HEK293 (cell line): Measurements from ENCODE around the gene CCDC110.

Source experiments
- KLF10 ChIP-seq: fragments of 450-650 bp; IDR thresholded peaks from 2 replicates; pipeline ENCODE4 v1.5.1; 2018; ENCODE audit warnings: missing biosample characterization, mild to moderate bottlenecking, missing genetic modification characterization
- KLF16 ChIP-seq: fragments of 450-650 bp; formaldehyde crosslinking; IDR thresholded peaks from 2 replicates; pipeline ENCODE4 v1.5.1; 2017; ENCODE audit warnings: missing biosample characterization, missing genetic modification characterization
- MZF1 ChIP-seq: fragments of 450-650 bp; formaldehyde crosslinking; IDR thresholded peaks from 2 replicates; pipeline ENCODE4 v1.5.1; 2017; ENCODE audit warnings: missing biosample characterization, missing genetic modification characterization, borderline replicate concordance
- PRDM1 ChIP-seq: fragments of 450-650 bp; formaldehyde crosslinking; IDR thresholded peaks from 2 replicates; pipeline ENCODE4; 2016; ENCODE audit warnings: missing biosample characterization, missing genetic modification characterization
- TRIM28 ChIP-seq: IDR thresholded peaks from 2 replicates; pipeline ENCODE4 v1.6.1; 2011; ENCODE audit warnings: low read length, control low read depth, borderline replicate concordance
- YY2 ChIP-seq: fragments of 450-650 bp; formaldehyde crosslinking; IDR thresholded peaks from 2 replicates; pipeline ENCODE4 v1.5.1; 2016; ENCODE audit warnings: missing biosample characterization, missing genetic modification characterization
- ZBTB1 ChIP-seq: fragments of 450-650 bp; formaldehyde crosslinking; IDR thresholded peaks from 2 replicates; pipeline ENCODE4 v1.5.1; 2016; ENCODE audit warnings: missing biosample characterization, missing genetic modification characterization
- ZBTB11 ChIP-seq: fragments of 450-650 bp; formaldehyde crosslinking; conservative IDR thresholded peaks from 2 replicates; pipeline ENCODE4 v1.5.1; 2016; ENCODE audit warnings: low read depth, missing biosample characterization, missing genetic modification characterization
- ZFHX2 ChIP-seq: fragments of 450-650 bp; formaldehyde crosslinking; conservative IDR thresholded peaks from 2 replicates; pipeline ENCODE4 v1.5.1; 2016; ENCODE audit warnings: missing biosample characterization, missing genetic modification characterization
- ZFP69B ChIP-seq: fragments of 450-650 bp; formaldehyde crosslinking; IDR thresholded peaks from 2 replicates; pipeline ENCODE4 v1.5.1; 2016; ENCODE audit warnings: missing biosample characterization, missing genetic modification characterization
- ZNF146 ChIP-seq: fragments of 450-650 bp; formaldehyde crosslinking; IDR thresholded peaks from 2 replicates; pipeline ENCODE4 v1.5.1; 2016; ENCODE audit warnings: missing biosample characterization, missing genetic modification characterization
- ZNF19 ChIP-seq: fragments of 450-650 bp; formaldehyde crosslinking; IDR thresholded peaks from 2 replicates; pipeline ENCODE4; 2016; ENCODE audit warnings: missing biosample characterization, missing genetic modification characterization, low read depth
- ZNF2 ChIP-seq: fragments of 450-650 bp; formaldehyde crosslinking; IDR thresholded peaks from 2 replicates; pipeline ENCODE4 v1.5.1; 2016; ENCODE audit warnings: missing biosample characterization, missing genetic modification characterization
- ZNF302 ChIP-seq: fragments of 450-650 bp; formaldehyde crosslinking; IDR thresholded peaks from 2 replicates; pipeline ENCODE4 v1.5.1; 2016; ENCODE audit warnings: missing biosample characterization, missing genetic modification characterization, low read depth
- ZNF341 ChIP-seq: fragments of 450-650 bp; formaldehyde crosslinking; IDR thresholded peaks from 2 replicates; pipeline ENCODE4; 2016; ENCODE audit warnings: low read depth, missing biosample characterization, missing genetic modification characterization
- ZNF391 ChIP-seq: fragments of 450-650 bp; formaldehyde crosslinking; IDR thresholded peaks from 2 replicates; pipeline ENCODE4 v1.5.1; 2016; ENCODE audit warnings: low read depth, missing biosample characterization, missing genetic modification characterization, borderline replicate concordance
- ZNF501 ChIP-seq: fragments of 450-650 bp; formaldehyde crosslinking; IDR thresholded peaks from 2 replicates; pipeline ENCODE4 v1.5.1; 2016; ENCODE audit warnings: missing biosample characterization, missing genetic modification characterization
- ZNF529 ChIP-seq: fragments of 450-650 bp; formaldehyde crosslinking; IDR thresholded peaks from 2 replicates; pipeline ENCODE4 v1.5.1; 2017; ENCODE audit warnings: missing genetic modification characterization, missing biosample characterization; ENCODE audit not compliant: insufficient replicate concordance
- ZNF658 ChIP-seq: fragments of 450-650 bp; formaldehyde crosslinking; IDR thresholded peaks from 2 replicates; pipeline ENCODE4; 2016; ENCODE audit warnings: missing biosample characterization, missing genetic modification characterization
- ZNF76 ChIP-seq: fragments of 450-650 bp; formaldehyde crosslinking; IDR thresholded peaks from 2 replicates; pipeline ENCODE4; 2016; ENCODE audit warnings: low read depth, missing biosample characterization, missing genetic modification characterization, borderline replicate concordance
- ZNF785 ChIP-seq: fragments of 450-650 bp; formaldehyde crosslinking; IDR thresholded peaks from 2 replicates; pipeline ENCODE4 v1.5.1; 2016; ENCODE audit warnings: missing biosample characterization, missing genetic modification characterization
- ZNF843 ChIP-seq: fragments of 450-650 bp; formaldehyde crosslinking; IDR thresholded peaks from 2 replicates; pipeline ENCODE4 v1.5.1; 2016; ENCODE audit warnings: missing biosample characterization, missing genetic modification characterization
- ZSCAN16 ChIP-seq: fragments of 450-650 bp; formaldehyde crosslinking; IDR thresholded peaks from 2 replicates; pipeline ENCODE4 v1.5.1; 2016; ENCODE audit warnings: missing biosample characterization, missing genetic modification characterization
- TF ChIP-seq, protein P1 (sequence below): fragments of 450-650 bp; formaldehyde crosslinking; IDR thresholded peaks from 2 replicates; pipeline ENCODE4 v1.5.1; 2016; ENCODE audit warnings: missing biosample characterization, missing genetic modification characterization
- TF ChIP-seq, protein P2 (sequence below): fragments of 450-650 bp; formaldehyde crosslinking; IDR thresholded peaks from 2 replicates; pipeline ENCODE4 v1.5.1; 2017; ENCODE audit warnings: missing biosample characterization, missing genetic modification characterization
- TF ChIP-seq, protein P3 (sequence below): fragments of 450-650 bp; IDR thresholded peaks from 2 replicates; pipeline ENCODE4 v1.5.1; 2018; ENCODE audit warnings: missing biosample characterization, missing genetic modification characterization
- TF ChIP-seq, protein P4 (sequence below): fragments of 450-650 bp; formaldehyde crosslinking; IDR thresholded peaks from 2 replicates; pipeline ENCODE4; 2016; ENCODE audit warnings: missing biosample characterization, missing genetic modification characterization

The CCDC110 gene

GRCh38 chr4:185395956-185396723 lies 75.4 kb downstream of the CCDC110 start (continued):
- TF ChIP-seq ZNF302 (tag by site-specific recombination) (no peak), TRIM28 (no peak), ZNF529 (tag by site-specific recombination) (no peak), YY2 (no peak; the same call in 1 of the 2 replicates), ZNF391 (tag by site-specific recombination) (0 out of 2 replicates have a peak, but pooled peaks have one; percentile 17), ZSCAN16 (tag by site-specific recombination) (no peak), KLF16 (tag by site-specific recombination) (no peak), ZFHX2 (tag by site-specific recombination) (peak; percentile 73), PRDM1 (tag by site-specific recombination) (0 out of 2 replicates have a peak, but pooled peaks have one; percentile 1), ZNF843 (0 out of 2 replicates have a peak, but pooled peaks have one; percentile 21), ZNF76 (tag by site-specific recombination) (peak; percentile 82), ZBTB1 (no peak), ZNF341 (tag by site-specific recombination) (no peak), KLF10 (tag by site-specific recombination) (peak; percentile 98), ZNF146 (no peak), ZFP69B (tag by site-specific recombination) (peak; percentile 8; the same call in 1 of the 2 replicates), ZNF2 (tag by site-specific recombination) (peak; percentile 59; the same call in 1 of the 2 replicates), ZNF658 (tag by site-specific recombination) (no peak), ZBTB11 (tag by site-specific recombination) (0 out of 2 replicates have a peak, but pooled peaks have one; percentile 12), MZF1 (tag by site-specific recombination) (no peak), ZNF19 (tag by site-specific recombination) (no peak), ZNF785 (peak; percentile 73; the same call in 1 of the 2 replicates), ZNF501 (tag by site-specific recombination) (peak; percentile 91)
- TF ChIP-seq, protein P1, sequence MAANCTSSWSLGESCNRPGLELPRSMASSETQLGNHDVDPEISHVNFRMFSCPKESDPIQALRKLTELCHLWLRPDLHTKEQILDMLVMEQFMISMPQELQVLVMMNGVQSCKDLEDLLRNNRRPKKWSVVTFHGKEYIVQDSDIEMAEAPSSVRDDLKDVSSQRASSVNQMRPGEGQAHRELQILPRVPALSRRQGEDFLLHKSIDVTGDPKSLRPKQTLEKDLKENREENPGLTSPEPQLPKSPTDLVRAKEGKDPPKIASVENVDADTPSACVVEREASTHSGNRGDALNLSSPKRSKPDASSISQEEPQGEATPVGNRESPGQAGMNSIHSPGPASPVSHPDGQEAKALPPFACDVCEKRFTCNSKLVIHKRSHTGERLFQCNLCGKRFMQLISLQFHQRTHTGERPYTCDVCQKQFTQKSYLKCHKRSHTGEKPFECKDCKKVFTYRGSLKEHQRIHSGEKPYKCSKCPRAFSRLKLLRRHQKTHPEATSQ (tag by site-specific recombination): 0 out of 2 replicates have a peak, but pooled peaks have one; percentile 29
- TF ChIP-seq, protein P2, sequence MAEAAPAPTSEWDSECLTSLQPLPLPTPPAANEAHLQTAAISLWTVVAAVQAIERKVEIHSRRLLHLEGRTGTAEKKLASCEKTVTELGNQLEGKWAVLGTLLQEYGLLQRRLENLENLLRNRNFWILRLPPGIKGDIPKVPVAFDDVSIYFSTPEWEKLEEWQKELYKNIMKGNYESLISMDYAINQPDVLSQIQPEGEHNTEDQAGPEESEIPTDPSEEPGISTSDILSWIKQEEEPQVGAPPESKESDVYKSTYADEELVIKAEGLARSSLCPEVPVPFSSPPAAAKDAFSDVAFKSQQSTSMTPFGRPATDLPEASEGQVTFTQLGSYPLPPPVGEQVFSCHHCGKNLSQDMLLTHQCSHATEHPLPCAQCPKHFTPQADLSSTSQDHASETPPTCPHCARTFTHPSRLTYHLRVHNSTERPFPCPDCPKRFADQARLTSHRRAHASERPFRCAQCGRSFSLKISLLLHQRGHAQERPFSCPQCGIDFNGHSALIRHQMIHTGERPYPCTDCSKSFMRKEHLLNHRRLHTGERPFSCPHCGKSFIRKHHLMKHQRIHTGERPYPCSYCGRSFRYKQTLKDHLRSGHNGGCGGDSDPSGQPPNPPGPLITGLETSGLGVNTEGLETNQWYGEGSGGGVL (tag by site-specific recombination): no peak
- TF ChIP-seq, protein P3, sequence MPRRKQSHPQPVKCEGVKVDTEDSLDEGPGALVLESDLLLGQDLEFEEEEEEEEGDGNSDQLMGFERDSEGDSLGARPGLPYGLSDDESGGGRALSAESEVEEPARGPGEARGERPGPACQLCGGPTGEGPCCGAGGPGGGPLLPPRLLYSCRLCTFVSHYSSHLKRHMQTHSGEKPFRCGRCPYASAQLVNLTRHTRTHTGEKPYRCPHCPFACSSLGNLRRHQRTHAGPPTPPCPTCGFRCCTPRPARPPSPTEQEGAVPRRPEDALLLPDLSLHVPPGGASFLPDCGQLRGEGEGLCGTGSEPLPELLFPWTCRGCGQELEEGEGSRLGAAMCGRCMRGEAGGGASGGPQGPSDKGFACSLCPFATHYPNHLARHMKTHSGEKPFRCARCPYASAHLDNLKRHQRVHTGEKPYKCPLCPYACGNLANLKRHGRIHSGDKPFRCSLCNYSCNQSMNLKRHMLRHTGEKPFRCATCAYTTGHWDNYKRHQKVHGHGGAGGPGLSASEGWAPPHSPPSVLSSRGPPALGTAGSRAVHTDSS (tag by site-specific recombination): no peak
- TF ChIP-seq, protein P4, sequence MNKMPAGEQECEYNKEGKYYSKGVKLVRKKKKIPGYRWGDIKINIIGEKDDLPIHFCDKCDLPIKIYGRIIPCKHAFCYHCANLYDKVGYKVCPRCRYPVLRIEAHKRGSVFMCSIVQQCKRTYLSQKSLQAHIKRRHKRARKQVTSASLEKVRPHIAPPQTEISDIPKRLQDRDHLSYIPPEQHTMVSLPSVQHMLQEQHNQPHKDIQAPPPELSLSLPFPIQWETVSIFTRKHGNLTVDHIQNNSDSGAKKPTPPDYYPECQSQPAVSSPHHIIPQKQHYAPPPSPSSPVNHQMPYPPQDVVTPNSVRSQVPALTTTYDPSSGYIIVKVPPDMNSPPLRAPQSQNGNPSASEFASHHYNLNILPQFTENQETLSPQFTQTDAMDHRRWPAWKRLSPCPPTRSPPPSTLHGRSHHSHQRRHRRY: no peak
